Measurements from ENCODE around the gene TUBA8. TPM values are rescaled to one million over a fixed set of nuclear protein-coding genes. Genes with fewer than 3 reads are reported as not detected.

TUBA8 gene
- total RNA-seq, 1 donor, result 0.36 TPM

- H3K27me3 ChIP-seq (ENCODE audit: insufficient read depth, low read length), result no peaks in the 10 kb centered on the region
- no peak for TF ChIP-seq CTCF (IDR thresholded peaks at IDR 0.05; ENCODE audit: extremely low read depth, low read depth, low read length)
- H3K79me2 ChIP-seq (ENCODE audit: insufficient read depth, low read length), result no peaks in the 10 kb centered on the region
- no peak overlapping the region for H3K4me3 ChIP-seq (ENCODE audit: insufficient read depth, low read length)
- no peak overlapping the region for H2AFZ ChIP-seq (ENCODE audit: low read length)
- peaks cover 25% of the 10 kb centered on the region for H3K4me1 ChIP-seq (ENCODE audit: insufficient read depth, low read length)
- no peaks in the 10 kb centered on the region for H3K36me3 ChIP-seq (ENCODE audit: insufficient read depth, low read length)
- no peak overlapping the region for H3K4me2 ChIP-seq (ENCODE audit: insufficient read depth, low read length)
- no peak for DNase-seq (ENCODE audit: insufficient read length, low spot score, missing footprints)
- no peaks in the 10 kb centered on the region for H3K9me3 ChIP-seq (ENCODE audit: low read depth, low read length)
- H3K27ac ChIP-seq (ENCODE audit: low read depth, low read length), result no peak overlapping the region
- no peaks in the 10 kb centered on the region for H4K20me1 ChIP-seq (ENCODE audit: insufficient read depth, low read length)
These were observed 46.0 kb upstream of the TUBA8 start for GRCh38 chr22:18064636-18065035.

- no peaks in the 10 kb centered on the region for H3K36me3 ChIP-seq (ENCODE audit: insufficient read depth, low read length)
- H3K4me1 ChIP-seq (ENCODE audit: insufficient read depth, low read length), result peaks cover 25% of the 10 kb centered on the region
- no peaks in the 10 kb centered on the region for H3K27me3 ChIP-seq (ENCODE audit: insufficient read depth, low read length)
- peak; percentile 5 for TF ChIP-seq CTCF (IDR thresholded peaks at IDR 0.05; ENCODE audit: extremely low read depth, low read depth, low read length)
- H2AFZ ChIP-seq (ENCODE audit: low read length), result no peak overlapping the region
- no peak overlapping the region for H3K4me3 ChIP-seq (ENCODE audit: insufficient read depth, low read length)
- H3K9me3 ChIP-seq (ENCODE audit: low read depth, low read length), result no peaks in the 10 kb centered on the region
- no peak overlapping the region for H3K4me2 ChIP-seq (ENCODE audit: insufficient read depth, low read length)
- H3K27ac ChIP-seq (ENCODE audit: low read depth, low read length), result no peak overlapping the region
- DNase-seq (ENCODE audit: insufficient read length, low spot score, missing footprints), result no peak
- no peaks in the 10 kb centered on the region for H4K20me1 ChIP-seq (ENCODE audit: insufficient read depth, low read length)
- no peaks in the 10 kb centered on the region for H3K79me2 ChIP-seq (ENCODE audit: insufficient read depth, low read length)
These were observed 45.4 kb upstream of the TUBA8 start for GRCh38 chr22:18065256-18065655.

- Histone ChIP-seq H3K27me3 (ENCODE audit: insufficient read depth, low read length) (no peaks in the 10 kb centered on the region), H3K4me3 (ENCODE audit: insufficient read depth, low read length) (no peak overlapping the region), H3K9me3 (ENCODE audit: low read depth, low read length) (no peaks in the 10 kb centered on the region), H3K4me1 (ENCODE audit: insufficient read depth, low read length) (peaks cover 20% of the 10 kb centered on the region), H3K36me3 (ENCODE audit: insufficient read depth, low read length) (no peaks in the 10 kb centered on the region), H3K79me2 (ENCODE audit: insufficient read depth, low read length) (no peaks in the 10 kb centered on the region), H3K27ac (ENCODE audit: low read depth, low read length) (no peak overlapping the region), H2AFZ (ENCODE audit: low read length) (no peak overlapping the region), H4K20me1 (ENCODE audit: insufficient read depth, low read length) (no peaks in the 10 kb centered on the region), H3K4me2 (ENCODE audit: insufficient read depth, low read length) (no peak overlapping the region)
- no peak for TF ChIP-seq CTCF (IDR thresholded peaks at IDR 0.05; ENCODE audit: extremely low read depth, low read depth, low read length)
- peak; percentile 47 for DNase-seq (ENCODE audit: insufficient read length, low spot score, missing footprints)
These were observed 44.3 kb upstream of the TUBA8 start for GRCh38 chr22:18066181-18066859.

GRCh38 chr22:18067121-18067520, 43.5 kb upstream of the TUBA8 start:
- Histone ChIP-seq H3K36me3 (ENCODE audit: insufficient read depth, low read length) (no peaks in the 10 kb centered on the region), H3K4me3 (ENCODE audit: insufficient read depth, low read length) (no peak overlapping the region), H3K27me3 (ENCODE audit: insufficient read depth, low read length) (no peaks in the 10 kb centered on the region), H3K79me2 (ENCODE audit: insufficient read depth, low read length) (no peaks in the 10 kb centered on the region), H2AFZ (ENCODE audit: low read length) (no peak overlapping the region), H3K27ac (ENCODE audit: low read depth, low read length) (no peak overlapping the region), H4K20me1 (ENCODE audit: insufficient read depth, low read length) (no peaks in the 10 kb centered on the region), H3K4me1 (ENCODE audit: insufficient read depth, low read length) (peaks cover 13% of the 10 kb centered on the region), H3K4me2 (ENCODE audit: insufficient read depth, low read length) (no peak overlapping the region), H3K9me3 (ENCODE audit: low read depth, low read length) (no peaks in the 10 kb centered on the region)
- peak; percentile 37 for DNase-seq (ENCODE audit: insufficient read length, low spot score, missing footprints)
- no peak for TF ChIP-seq CTCF (IDR thresholded peaks at IDR 0.05; ENCODE audit: extremely low read depth, low read depth, low read length)
